ENCODE measurements around the gene CCDC167. TPM values are rescaled to one million over a fixed set of nuclear protein-coding genes. Genes with fewer than 3 reads are reported as not detected.

CCDC167 gene
- total RNA-seq, 1 donor from 2014 or later, result 28.3 TPM

DNA sequence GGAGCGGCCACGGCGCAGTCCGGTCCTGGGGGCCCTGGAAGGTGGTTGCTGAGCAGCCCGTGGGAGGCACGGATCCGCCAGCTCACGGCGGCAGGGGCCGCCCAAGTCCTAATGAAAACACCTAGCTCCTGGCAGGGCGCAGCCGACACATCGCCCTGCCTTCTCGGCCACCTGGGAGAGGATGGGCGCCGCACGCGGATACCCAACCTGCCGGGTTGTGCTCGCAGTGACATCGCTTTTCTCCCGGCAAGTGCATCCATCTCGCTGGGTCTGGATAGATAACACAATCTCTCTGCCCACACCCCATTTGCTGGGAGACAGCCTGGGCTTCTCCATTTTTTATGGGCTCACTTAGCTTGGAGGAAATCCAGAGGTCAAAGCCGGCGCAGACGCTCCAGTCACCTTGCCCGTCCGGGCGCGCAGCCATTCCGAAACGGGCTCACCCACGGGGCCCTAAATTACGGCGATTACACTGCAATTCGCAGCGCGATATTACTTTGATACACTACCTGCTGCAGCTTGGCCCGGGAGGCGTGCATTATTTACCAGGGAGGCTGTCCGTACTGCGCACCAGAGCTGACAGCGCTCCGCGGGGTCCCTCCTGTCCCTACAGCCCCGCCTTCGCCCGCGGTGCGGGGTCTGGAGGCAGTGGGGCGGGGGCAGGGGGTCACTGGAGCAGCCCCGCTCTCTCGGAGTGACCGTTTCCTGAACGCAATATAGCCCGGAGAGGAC, 36.2 kb upstream of the CCDC167 start:
- peak overlapping the region; percentile 58 for H3K4me3 Mint-ChIP-seq (ENCODE audit: unreplicated experiment)
- TF ChIP-seq, protein P1, sequence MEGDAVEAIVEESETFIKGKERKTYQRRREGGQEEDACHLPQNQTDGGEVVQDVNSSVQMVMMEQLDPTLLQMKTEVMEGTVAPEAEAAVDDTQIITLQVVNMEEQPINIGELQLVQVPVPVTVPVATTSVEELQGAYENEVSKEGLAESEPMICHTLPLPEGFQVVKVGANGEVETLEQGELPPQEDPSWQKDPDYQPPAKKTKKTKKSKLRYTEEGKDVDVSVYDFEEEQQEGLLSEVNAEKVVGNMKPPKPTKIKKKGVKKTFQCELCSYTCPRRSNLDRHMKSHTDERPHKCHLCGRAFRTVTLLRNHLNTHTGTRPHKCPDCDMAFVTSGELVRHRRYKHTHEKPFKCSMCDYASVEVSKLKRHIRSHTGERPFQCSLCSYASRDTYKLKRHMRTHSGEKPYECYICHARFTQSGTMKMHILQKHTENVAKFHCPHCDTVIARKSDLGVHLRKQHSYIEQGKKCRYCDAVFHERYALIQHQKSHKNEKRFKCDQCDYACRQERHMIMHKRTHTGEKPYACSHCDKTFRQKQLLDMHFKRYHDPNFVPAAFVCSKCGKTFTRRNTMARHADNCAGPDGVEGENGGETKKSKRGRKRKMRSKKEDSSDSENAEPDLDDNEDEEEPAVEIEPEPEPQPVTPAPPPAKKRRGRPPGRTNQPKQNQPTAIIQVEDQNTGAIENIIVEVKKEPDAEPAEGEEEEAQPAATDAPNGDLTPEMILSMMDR (IDR thresholded peaks at IDR 0.05), result peak; percentile 52
- H3K36me3 Mint-ChIP-seq (ENCODE audit: low read depth), result no peaks in the 10 kb centered on the region
- no peaks in the 10 kb centered on the region for H3K9me3 Mint-ChIP-seq (ENCODE audit: low read depth)
- no peak for DNase-seq (ENCODE audit: low spot score)
- peaks cover 14% of the 10 kb centered on the region for H3K4me1 Mint-ChIP-seq (ENCODE audit: low read depth)
- H3K27ac Mint-ChIP-seq (ENCODE audit: unreplicated experiment), result no peak overlapping the region
- peaks cover 28% of the 10 kb centered on the region for H3K27me3 Mint-ChIP-seq (ENCODE audit: low read depth)

DNA sequence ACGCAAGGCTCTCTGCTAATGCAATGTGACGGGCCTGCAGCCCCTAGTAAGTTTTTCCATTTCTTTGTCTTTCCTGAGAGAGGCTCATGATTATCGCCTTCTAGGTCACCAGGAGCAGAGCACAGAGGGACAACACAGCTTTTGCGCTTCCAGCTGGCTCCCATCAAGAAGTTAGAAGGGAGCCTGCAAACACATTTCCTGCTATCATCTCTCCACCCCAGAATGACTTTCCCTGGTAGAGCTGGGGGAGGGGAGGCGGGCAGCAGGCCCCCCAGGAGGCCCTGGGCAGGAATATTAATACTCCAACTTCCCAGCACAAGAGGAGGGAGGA, 35.7 kb upstream of the CCDC167 start:
- Mint-ChIP-seq H3K4me1 (ENCODE audit: low read depth) (peaks cover 18% of the 10 kb centered on the region), H3K36me3 (ENCODE audit: low read depth) (no peaks in the 10 kb centered on the region), H3K27me3 (ENCODE audit: low read depth) (peaks cover 30% of the 10 kb centered on the region), H3K4me3 (ENCODE audit: unreplicated experiment) (peak overlapping the region; percentile 58), H3K9me3 (ENCODE audit: low read depth) (no peaks in the 10 kb centered on the region), H3K27ac (ENCODE audit: unreplicated experiment) (no peak overlapping the region)
- no peak for DNase-seq (ENCODE audit: low spot score)
- TF ChIP-seq, protein P1 (IDR thresholded peaks at IDR 0.05), result no peak

DNA sequence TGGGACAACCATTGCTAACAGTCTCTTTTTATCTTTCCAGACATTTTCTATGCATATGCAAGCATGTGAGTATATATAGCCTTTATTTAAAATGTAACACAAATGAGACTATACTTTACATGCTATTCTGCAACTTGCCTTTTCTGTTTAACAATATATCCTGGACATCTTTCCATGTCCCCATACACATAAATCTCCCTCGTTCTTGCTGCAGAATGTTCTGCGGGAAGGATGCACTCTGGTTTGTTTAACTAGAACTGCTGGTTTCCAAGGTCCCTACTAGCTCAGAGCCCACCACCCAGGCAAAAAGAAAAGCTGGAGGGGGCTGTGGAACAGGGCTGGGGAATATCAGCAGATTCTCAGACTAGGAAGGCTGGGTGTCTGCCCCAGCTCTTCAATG, 35.2 kb upstream of the CCDC167 start:
- no peak for DNase-seq (ENCODE audit: low spot score)
- TF ChIP-seq, protein P1 (IDR thresholded peaks at IDR 0.05), result no peak
- Mint-ChIP-seq H3K27me3 (ENCODE audit: low read depth) (peaks cover 30% of the 10 kb centered on the region), H3K36me3 (ENCODE audit: low read depth) (no peaks in the 10 kb centered on the region), H3K9me3 (ENCODE audit: low read depth) (no peaks in the 10 kb centered on the region), H3K27ac (ENCODE audit: unreplicated experiment) (no peak overlapping the region), H3K4me1 (ENCODE audit: low read depth) (peaks cover 18% of the 10 kb centered on the region), H3K4me3 (ENCODE audit: unreplicated experiment) (no peak overlapping the region)

DNA sequence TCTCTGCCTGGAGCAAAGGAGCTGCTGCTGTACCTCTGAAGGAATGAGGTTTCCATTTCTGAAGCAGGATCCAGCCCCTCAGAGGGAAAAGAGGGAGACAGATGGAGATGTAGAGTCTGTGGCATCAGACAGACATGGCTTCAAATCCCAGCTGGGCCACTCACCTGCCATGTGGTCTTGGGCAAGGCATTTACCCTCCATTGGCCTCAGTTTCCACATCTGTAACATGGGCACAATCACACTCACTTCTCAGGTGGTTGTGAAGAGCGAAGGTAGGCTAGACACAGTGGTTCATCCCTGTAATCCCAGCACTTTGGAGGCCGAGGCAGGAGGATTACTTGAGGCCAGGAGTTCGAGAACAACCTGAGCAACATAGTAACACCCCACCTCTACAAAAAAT, 32.4 kb upstream of the CCDC167 start:
- H3K9me3 Mint-ChIP-seq (ENCODE audit: low read depth), result no peaks in the 10 kb centered on the region
- no peak overlapping the region for H3K4me3 Mint-ChIP-seq (ENCODE audit: unreplicated experiment)
- H3K4me1 Mint-ChIP-seq (ENCODE audit: low read depth), result peaks cover 18% of the 10 kb centered on the region
- no peak for DNase-seq (ENCODE audit: low spot score)
- TF ChIP-seq, protein P1 (IDR thresholded peaks at IDR 0.05), result no peak
- no peak overlapping the region for H3K27ac Mint-ChIP-seq (ENCODE audit: unreplicated experiment)
- H3K27me3 Mint-ChIP-seq (ENCODE audit: low read depth), result peaks cover 29% of the 10 kb centered on the region
- no peaks in the 10 kb centered on the region for H3K36me3 Mint-ChIP-seq (ENCODE audit: low read depth)

DNA sequence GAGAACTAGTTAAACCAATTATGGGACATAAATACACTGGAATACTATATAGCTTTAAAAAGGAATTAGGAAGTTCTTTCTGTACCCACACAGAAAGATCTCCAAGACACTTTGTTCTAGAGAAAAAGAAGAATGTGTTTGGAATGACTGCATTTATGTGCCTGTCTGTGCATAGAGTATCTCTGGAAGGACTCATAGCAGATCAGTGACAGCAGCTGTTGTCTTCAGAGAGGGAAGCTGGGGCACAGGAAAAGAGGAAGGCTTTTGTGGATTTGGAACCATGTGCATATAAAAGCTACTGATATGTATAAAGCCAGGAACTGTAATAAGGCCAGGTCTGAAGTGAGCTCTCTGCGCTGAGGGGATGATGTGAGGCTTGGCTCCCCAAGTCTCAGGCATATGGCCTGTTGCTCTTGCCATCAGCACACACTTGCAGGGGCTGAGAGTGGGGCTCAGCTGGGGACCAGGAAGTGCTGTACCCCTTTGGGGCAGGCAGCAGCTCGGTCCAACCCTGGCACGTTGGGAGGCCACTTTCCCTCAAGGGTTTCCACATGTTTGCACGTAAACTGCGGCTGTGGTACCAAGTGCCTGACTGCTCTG, 31.8 kb upstream of the CCDC167 start:
- peaks cover 18% of the 10 kb centered on the region for H3K4me1 Mint-ChIP-seq (ENCODE audit: low read depth)
- no peaks in the 10 kb centered on the region for H3K36me3 Mint-ChIP-seq (ENCODE audit: low read depth)
- DNase-seq (ENCODE audit: low spot score), result no peak
- H3K9me3 Mint-ChIP-seq (ENCODE audit: low read depth), result no peaks in the 10 kb centered on the region
- peaks cover 32% of the 10 kb centered on the region for H3K27me3 Mint-ChIP-seq (ENCODE audit: low read depth)
- H3K4me3 Mint-ChIP-seq (ENCODE audit: unreplicated experiment), result no peak overlapping the region
- H3K27ac Mint-ChIP-seq (ENCODE audit: unreplicated experiment), result no peak overlapping the region
- TF ChIP-seq, protein P1 (IDR thresholded peaks at IDR 0.05), result no peak

Measured in chondrocyte (in vitro differentiated cells).